NOMO-1 treated with dmso at 0.1 percent for 144 hours (cell line): Measurements from ENCODE around the gene ATG10.

Experiments used
- DNase-seq: peaks from one replicate; lab custom pipeline; 2025; ENCODE audit not compliant: unreplicated experiment; lab: John Stamatoyannopoulos, UW

The ATG10 gene

GRCh38 chr5:82164176-82164976 lies 192.6 kb downstream of the ATG10 start:
- DNase-seq = no peak

GRCh38 chr5:82164977-82165713 lies 193.3 kb downstream of the ATG10 start:
- no peak for DNase-seq

- peak; percentile 75 for DNase-seq
Observed at GRCh38 chr5:82165740-82166530, 194.1 kb downstream of the ATG10 start.

- DNase-seq = no peak
Observed at GRCh38 chr5:82167372-82167935, 195.6 kb downstream of the ATG10 start.

GRCh38 chr5:82168294-82168693 lies 196.5 kb downstream of the ATG10 start:
- no peak for DNase-seq

GRCh38 chr5:82169892-82170291 lies 198.1 kb downstream of the ATG10 start:
- no peak for DNase-seq

- DNase-seq = peak; percentile 81
Observed at GRCh38 chr5:82174128-82174918, 202.5 kb downstream of the ATG10 start.

- DNase-seq = no peak
Observed at GRCh38 chr5:82174919-82175219, 203.0 kb downstream of the ATG10 start.

GRCh38 chr5:82176115-82176814 lies 204.4 kb downstream of the ATG10 start:
- DNase-seq = no peak

GRCh38 chr5:82178378-82178777 lies 206.6 kb downstream of the ATG10 start:
- DNase-seq = no peak

- no peak for DNase-seq
Observed at GRCh38 chr5:82182662-82183061, 210.8 kb downstream of the ATG10 start.

GRCh38 chr5:82183828-82184227 lies 212.0 kb downstream of the ATG10 start:
- no peak for DNase-seq

GRCh38 chr5:82185851-82186250 lies 214.0 kb downstream of the ATG10 start:
- no peak for DNase-seq

GRCh38 chr5:82197550-82197949 lies 225.7 kb downstream of the ATG10 start:
- DNase-seq = no peak

- DNase-seq = no peak
Observed at GRCh38 chr5:82204567-82204966, 232.7 kb downstream of the ATG10 start.

- DNase-seq = no peak
Observed at GRCh38 chr5:82205005-82205404, 233.2 kb downstream of the ATG10 start.

GRCh38 chr5:82208371-82208770 lies 236.5 kb downstream of the ATG10 start:
- DNase-seq = no peak

- no peak for DNase-seq
Observed at GRCh38 chr5:82211855-82212572, 240.2 kb downstream of the ATG10 start.

GRCh38 chr5:82217917-82218316 lies 246.1 kb downstream of the ATG10 start:
- no peak for DNase-seq
